Measurements from ENCODE around the gene USH2A. TPM values are rescaled to one million over a fixed set of nuclear protein-coding genes. Genes with fewer than 3 reads are reported as not detected.

USH2A gene
- total RNA-seq, 4 donors from 2014 or later: 0.03 to 0.25 TPM; not detected in 2

DNA sequence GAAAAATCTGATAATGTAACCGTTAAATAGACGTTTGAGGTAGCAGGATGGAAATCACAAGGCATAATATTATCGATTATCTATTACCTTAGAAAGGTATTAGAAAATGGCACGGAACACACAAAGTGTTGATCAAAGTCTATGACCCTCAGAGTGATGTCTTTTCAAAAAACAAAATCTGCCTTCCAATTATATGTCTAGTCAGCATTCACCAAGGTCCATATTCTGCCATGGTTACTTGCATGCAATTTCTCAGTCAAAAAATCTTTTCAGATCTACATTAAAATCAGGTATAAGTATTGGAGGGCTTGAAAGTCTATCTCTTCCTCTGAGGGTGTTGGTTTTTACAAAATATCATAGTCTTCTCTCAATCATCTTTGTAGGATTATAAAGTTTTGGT is 774.3 kb downstream of the USH2A start:
- DNase-seq (ENCODE audit: low spot score in 2 of 2): no peak
- H3K4me3 ChIP-seq (ENCODE audit: low read depth, poor library complexity, severe bottlenecking): no peak overlapping the region
- intact Hi-C loops (cut with DNase I; ENCODE audit: low total_unique reads): no loop called here
- 94 to 95% methylated on average over 4 of the region's 4 CpGs for WGBS, 2 donors
- TF ChIP-seq, protein P1, sequence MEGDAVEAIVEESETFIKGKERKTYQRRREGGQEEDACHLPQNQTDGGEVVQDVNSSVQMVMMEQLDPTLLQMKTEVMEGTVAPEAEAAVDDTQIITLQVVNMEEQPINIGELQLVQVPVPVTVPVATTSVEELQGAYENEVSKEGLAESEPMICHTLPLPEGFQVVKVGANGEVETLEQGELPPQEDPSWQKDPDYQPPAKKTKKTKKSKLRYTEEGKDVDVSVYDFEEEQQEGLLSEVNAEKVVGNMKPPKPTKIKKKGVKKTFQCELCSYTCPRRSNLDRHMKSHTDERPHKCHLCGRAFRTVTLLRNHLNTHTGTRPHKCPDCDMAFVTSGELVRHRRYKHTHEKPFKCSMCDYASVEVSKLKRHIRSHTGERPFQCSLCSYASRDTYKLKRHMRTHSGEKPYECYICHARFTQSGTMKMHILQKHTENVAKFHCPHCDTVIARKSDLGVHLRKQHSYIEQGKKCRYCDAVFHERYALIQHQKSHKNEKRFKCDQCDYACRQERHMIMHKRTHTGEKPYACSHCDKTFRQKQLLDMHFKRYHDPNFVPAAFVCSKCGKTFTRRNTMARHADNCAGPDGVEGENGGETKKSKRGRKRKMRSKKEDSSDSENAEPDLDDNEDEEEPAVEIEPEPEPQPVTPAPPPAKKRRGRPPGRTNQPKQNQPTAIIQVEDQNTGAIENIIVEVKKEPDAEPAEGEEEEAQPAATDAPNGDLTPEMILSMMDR (IDR thresholded peaks at IDR 0.05): no peak
- no peak for TF ChIP-seq POLR2A (IDR thresholded peaks at IDR 0.05)

DNA sequence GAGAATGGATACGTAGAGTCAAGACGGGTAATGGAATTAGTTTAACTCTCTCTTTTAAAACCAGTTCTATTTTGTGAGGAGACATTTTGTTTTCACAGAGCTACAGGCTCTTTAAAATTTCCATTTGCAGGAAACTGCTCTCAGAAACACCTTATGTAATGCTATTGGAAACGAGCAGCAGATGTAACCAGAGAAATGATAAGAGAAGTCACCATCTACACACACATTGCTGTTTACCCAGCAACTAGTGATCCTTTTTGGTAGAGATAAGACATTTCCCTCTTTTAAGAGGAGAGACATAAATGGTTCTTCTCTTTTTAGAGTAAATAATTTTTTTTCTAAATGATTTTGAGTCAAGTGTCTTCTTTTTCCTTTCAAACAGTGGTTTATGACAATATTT is 775.5 kb downstream of the USH2A start:
- no peak for TF ChIP-seq POLR2A (IDR thresholded peaks at IDR 0.05)
- TF ChIP-seq, protein P1 (IDR thresholded peaks at IDR 0.05): no peak
- WGBS, 2 donors: 73 to 78% methylated on average over 3 of the region's 3 CpGs
- H3K4me3 ChIP-seq (ENCODE audit: low read depth, poor library complexity, severe bottlenecking): no peak overlapping the region
- intact Hi-C loops (cut with DNase I; ENCODE audit: low total_unique reads): no loop called here
- no peak for DNase-seq (ENCODE audit: low spot score in 2 of 2)

DNA sequence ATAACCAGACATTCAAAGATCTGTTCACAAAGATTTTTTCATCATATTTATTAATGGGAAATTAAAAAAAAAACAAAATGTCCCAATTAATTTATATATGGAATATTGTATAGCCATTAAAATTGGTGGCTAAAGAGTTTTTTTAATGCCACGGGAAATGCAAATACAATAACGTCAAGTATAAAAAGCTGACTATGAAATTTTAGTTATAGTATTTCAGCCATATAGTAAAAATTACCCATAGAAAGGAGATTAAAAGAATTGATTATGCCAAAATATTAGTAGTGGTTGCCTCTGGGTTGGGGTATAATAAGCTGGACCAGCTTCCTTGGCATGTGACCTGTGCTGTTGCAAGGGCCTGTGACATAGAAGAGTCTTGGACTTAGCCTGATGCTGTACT is 777.4 kb downstream of the USH2A start:
- no peak for DNase-seq (ENCODE audit: low spot score in 2 of 2)
- intact Hi-C loops (cut with DNase I; ENCODE audit: low total_unique reads): no loop called here
- 97% methylated on average over 2 of the region's 2 CpGs for WGBS, 2 donors
- H3K4me3 ChIP-seq (ENCODE audit: low read depth, poor library complexity, severe bottlenecking): no peak overlapping the region
- TF ChIP-seq, protein P1 (IDR thresholded peaks at IDR 0.05): no peak
- no peak for TF ChIP-seq POLR2A (IDR thresholded peaks at IDR 0.05)

DNA sequence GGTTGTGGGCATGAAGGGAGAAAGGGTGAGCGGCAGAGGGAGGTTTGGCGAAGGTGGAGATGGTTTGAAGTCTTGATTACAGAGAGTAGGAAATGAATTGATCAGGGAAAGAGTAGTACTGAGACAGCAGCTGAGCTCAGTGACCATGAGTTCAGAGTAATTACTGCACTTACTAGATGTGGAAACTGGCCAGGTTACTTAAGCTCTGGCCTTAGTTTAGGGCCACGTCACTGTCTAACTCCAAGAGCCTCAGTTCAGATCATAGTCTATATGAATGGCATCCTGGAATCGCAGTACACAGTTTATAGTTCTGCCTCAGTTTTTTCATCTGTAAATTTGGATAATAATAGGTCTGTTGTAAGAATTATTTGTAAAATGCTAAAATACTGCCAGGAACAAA is 778.1 kb downstream of the USH2A start:
- intact Hi-C loops (cut with DNase I; ENCODE audit: low total_unique reads): no loop called here
- TF ChIP-seq, protein P1 (IDR thresholded peaks at IDR 0.05): no peak
- no peak for TF ChIP-seq POLR2A (IDR thresholded peaks at IDR 0.05)
- WGBS, 2 donors: 93 to 98% methylated on average over 4 of the region's 4 CpGs
- no peak overlapping the region for H3K4me3 ChIP-seq (ENCODE audit: low read depth, poor library complexity, severe bottlenecking)
- DNase-seq (ENCODE audit: low spot score in 2 of 2): no peak

DNA sequence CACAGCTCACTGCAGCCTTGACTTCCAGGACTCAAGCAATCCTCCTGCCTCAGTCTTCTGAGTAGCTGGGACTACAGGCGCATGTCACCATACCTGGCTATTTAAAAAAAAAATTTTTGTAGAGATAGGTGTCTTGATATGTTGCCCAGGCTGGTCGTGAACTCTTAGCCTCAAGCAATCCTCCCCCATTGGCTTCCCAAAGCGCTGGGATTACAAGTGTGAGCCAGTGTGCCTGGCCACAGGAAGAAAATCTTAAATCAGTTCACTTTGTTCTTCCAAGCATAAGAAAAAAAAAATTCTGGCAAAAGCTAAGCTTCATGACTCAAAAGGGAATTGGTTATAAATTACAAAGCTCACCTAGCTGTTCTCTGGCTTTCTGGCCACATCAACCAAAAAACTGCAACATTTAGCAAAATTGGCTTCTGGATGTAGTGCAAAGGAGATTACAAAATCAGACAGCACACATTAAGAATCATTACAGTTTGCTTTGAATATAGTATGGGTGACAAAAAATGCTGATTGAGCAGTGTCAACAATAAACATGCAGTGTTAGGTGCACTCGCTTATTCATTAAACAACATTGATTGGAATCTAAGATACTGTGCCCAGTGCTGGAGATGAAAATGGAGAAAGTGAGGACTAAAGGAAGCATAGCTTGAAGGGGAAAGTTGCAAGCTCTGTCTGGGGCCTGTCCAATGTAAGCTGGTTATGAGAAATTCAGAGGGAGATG is 779.5 kb downstream of the USH2A start:
- WGBS, 2 donors: 63 to 69% methylated on average over 4 of the region's 4 CpGs
- intact Hi-C loops (cut with DNase I; ENCODE audit: low total_unique reads): no loop called here
- no peak overlapping the region for H3K4me3 ChIP-seq (ENCODE audit: low read depth, poor library complexity, severe bottlenecking)
- TF ChIP-seq, protein P1 (IDR thresholded peaks at IDR 0.05): no peak
- TF ChIP-seq POLR2A (IDR thresholded peaks at IDR 0.05): no peak
- DNase-seq (ENCODE audit: low spot score in 2 of 2): no peak

All from lower leg skin (tissue), 4 donors.